Measurements from ENCODE around the gene AUTS2. TPM values are rescaled to one million over a fixed set of nuclear protein-coding genes. Genes with fewer than 3 reads are reported as not detected.

AUTS2 gene
- total RNA-seq, 1 experiment from 2014 or later, result 256 TPM

- Histone ChIP-seq H2AK5ac (ENCODE audit: insufficient read length, low read length) (no peak overlapping the region), H4K5ac (ENCODE audit: insufficient read length, low read depth, low read length) (no peak overlapping the region), H3K18ac (ENCODE audit: insufficient read length, low read depth, low read length) (no peak overlapping the region), H2AFZ (ENCODE audit: low read length) (no peak overlapping the region), H2BK5ac (ENCODE audit: insufficient read length, low read length) (no peak overlapping the region), H3K27me3 (ENCODE audit: insufficient read depth, low read length) (no peaks in the 10 kb centered on the region), H2BK20ac (ENCODE audit: low read depth, low read length, poor library complexity, severe bottlenecking) (no peak overlapping the region), H3K79me2 (ENCODE audit: insufficient read depth, low read length) (no peaks in the 10 kb centered on the region), H3K14ac (ENCODE audit: insufficient read depth, low read length) (no peak overlapping the region; the same call in 1 of the 2 replicates), H3K4me1 (ENCODE audit: insufficient read depth, low read length) (no peaks in the 10 kb centered on the region), H3K27ac (ENCODE audit: insufficient read length, low read depth, low read length) (no peak overlapping the region), H3K9ac (ENCODE audit: extremely low read depth, insufficient read length, low read length) (no peak overlapping the region), H4K91ac (ENCODE audit: insufficient read length, low read depth, low read length) (no peak overlapping the region), H3T11ph (ENCODE audit: low read length) (no peak overlapping the region), H3K23ac (ENCODE audit: insufficient read length, low read depth, low read length) (no peak overlapping the region), H3K23me2 (ENCODE audit: insufficient read length, low read depth, low read length, poor library complexity, severe bottlenecking) (no peaks in the 10 kb centered on the region), H2BK12ac (ENCODE audit: insufficient read length, low read depth, low read length) (no peak overlapping the region), H3K4me2 (ENCODE audit: insufficient read depth, insufficient read length, low read length) (no peak overlapping the region), H2BK120ac (ENCODE audit: low read depth, low read length, poor library complexity, severe bottlenecking) (no peak overlapping the region), H3K9me3 (ENCODE audit: control insufficient read depth, low read depth, low read length) (no peaks in the 10 kb centered on the region), H3K56ac (ENCODE audit: insufficient read length, low read depth, low read length) (no peak overlapping the region), H2BK15ac (ENCODE audit: low read depth, low read length) (no peak overlapping the region), H4K20me1 (ENCODE audit: control insufficient read depth, insufficient read depth, insufficient read length) (no peaks in the 10 kb centered on the region), H3K4ac (ENCODE audit: low read depth, low read length) (no peak overlapping the region), H4K8ac (replicated peaks; ENCODE audit: insufficient read length, low read depth, low read length) (no peak overlapping the region), H3K79me1 (ENCODE audit: insufficient read depth, low read depth, low read length, poor library complexity, severe bottlenecking) (no peaks in the 10 kb centered on the region)
- TF ChIP-seq CTCF (conservative IDR thresholded peaks at IDR 0.05), result no peak
- H3K9me3 Mint-ChIP-seq, result peaks cover 0 to 3% of the 10 kb centered on the region in 2 experiments; a peak in 1 of 5 replicates
- no peak overlapping the region for H3K4me3 Mint-ChIP-seq
- H3K36me3 Mint-ChIP-seq (ENCODE audit: insufficient read depth in 1 of 3, low read depth in 3 of 3), result peaks cover 0 to 7% (median 0%) of the 10 kb centered on the region in 3 experiments; a peak in 1 of 7 replicates
- H3K27me3 Mint-ChIP-seq (ENCODE audit: low read depth), result no peaks in the 10 kb centered on the region
- no CpG with 5 or more reads among the region's 9 CpGs for WGBS (ENCODE audit: extremely low coverage, insufficient read length, low lambda C conversion rate)
- DNase-seq, result no peak
- no peak overlapping the region for H3K27ac Mint-ChIP-seq
- no peaks in the 10 kb centered on the region for H3K4me1 Mint-ChIP-seq
Observed at GRCh38 chr7:70294211-70294911, 696.1 kb downstream of the AUTS2 start.

All from H9 (cell line).